Astrocyte of the spinal cord (primary cell): ENCODE data around the gene KBTBD12.

ENCODE experiments used
- DNase-seq: peaks from one replicate; pipeline ENCODE4 v3.0.0; 2011; ENCODE audit warnings: low read depth, low spot score
- H3K4me3 ChIP-seq: 2 replicates; pipeline ENCODE4 v1.5.1; 2011; ENCODE audit warnings: low read depth, mild to moderate bottlenecking, low read length, moderate library complexity
- CTCF ChIP-seq: IDR thresholded peaks from 2 replicates; pipeline ENCODE4 v1.5.1; 2012; ENCODE audit warnings: low read depth, mild to moderate bottlenecking, low read length, inconsistent platforms
- in situ Hi-C: cut with HindIII; loops from 2 replicates; pipeline ENCODE4 v1.10.0; 2017; ENCODE audit warnings: low sequenced_read_pairs

The KBTBD12 gene

GRCh38 chr3:127927829-127928604 lies 13.0 kb downstream of the KBTBD12 start:
- H3K4me3 ChIP-seq: no peak overlapping the region
- TF ChIP-seq CTCF: no peak
- in situ Hi-C loops: no loop called here
- no peak for DNase-seq

- no peak for TF ChIP-seq CTCF
- DNase-seq: no peak
- in situ Hi-C loops: no loop called here
- no peak overlapping the region for H3K4me3 ChIP-seq
Observed at GRCh38 chr3:127929818-127930413, 14.9 kb downstream of the KBTBD12 start.

- TF ChIP-seq CTCF: no peak
- no peak for DNase-seq
- no peak overlapping the region for H3K4me3 ChIP-seq
- in situ Hi-C loops: no loop called here
Observed at GRCh38 chr3:127933396-127933795, 18.4 kb downstream of the KBTBD12 start.

GRCh38 chr3:127938800-127939199 lies 23.8 kb downstream of the KBTBD12 start:
- in situ Hi-C loops: no loop called here
- H3K4me3 ChIP-seq: no peak overlapping the region
- no peak for TF ChIP-seq CTCF
- no peak for DNase-seq

GRCh38 chr3:127940116-127940515 lies 25.1 kb downstream of the KBTBD12 start:
- no peak for DNase-seq

GRCh38 chr3:127942613-127943012 lies 27.6 kb downstream of the KBTBD12 start:
- no peak overlapping the region for H3K4me3 ChIP-seq
- no peak for TF ChIP-seq CTCF
- DNase-seq: no peak
- in situ Hi-C loops: no loop called here

More at GRCh38 chr3:127940116-127940515, 25.1 kb downstream of the KBTBD12 start:
- no peak for TF ChIP-seq CTCF
- in situ Hi-C loops: no loop called here
- no peak overlapping the region for H3K4me3 ChIP-seq
